ENCODE measurements around the gene SMIM43. TPM values are rescaled to one million over a fixed set of nuclear protein-coding genes. Genes with fewer than 3 reads are reported as not detected.

Gene SMIM43
- total RNA-seq, 2 experiments from 2014 or later = not detected

GRCh38 chr4:121737846-121738554 is 27.0 kb downstream of the SMIM43 start:
- no peaks in the 10 kb centered on the region for H3K9me3 ChIP-seq (ENCODE audit: low read length)
- POLR2A ChIA-PET = interaction anchor here (0.7 to 1.2 kb wide), 2 partner anchors 22 to 33 kb away, joined by 3 read pairs; no protein-coding TSS in a partner anchor
- H2AFZ ChIP-seq (ENCODE audit: low read length) = no peak overlapping the region
- TF ChIP-seq EZH2phosphoT487 (IDR thresholded peaks at IDR 0.05; ENCODE audit: borderline replicate concordance, low read depth, low read length) (no peak), CTCF (conservative IDR thresholded peaks at IDR 0.05; ENCODE audit: low read length) (no peak)
- H3K4me2 ChIP-seq (ENCODE audit: low read length) = no peak overlapping the region
- no peaks in the 10 kb centered on the region for H3K36me3 ChIP-seq (ENCODE audit: insufficient read depth, low read length)
- no peak overlapping the region for H3K27ac ChIP-seq (ENCODE audit: low read depth, low read length, poor library complexity, severe bottlenecking)
- no peaks in the 10 kb centered on the region for H3K9me2 ChIP-seq (ENCODE audit: insufficient read depth, low read length)
- no peak overlapping the region for H3K4me3 ChIP-seq (ENCODE audit: low read depth, low read length, poor library complexity, severe bottlenecking)
- no TSS peak for BruUV-seq (replicated peaks)
- H3K79me2 ChIP-seq (ENCODE audit: insufficient read depth, low read depth, low read length) = no peaks in the 10 kb centered on the region
- intact Hi-C loops (cut with micrococcal nuclease; ENCODE audit: unreplicated experiment) = no loop called here
- no peaks in the 10 kb centered on the region for H3K4me1 ChIP-seq (ENCODE audit: insufficient read depth, low read length, poor library complexity, severe bottlenecking)
- DNase-seq (ENCODE audit: low spot score) = no peak
- H4K20me1 ChIP-seq (ENCODE audit: insufficient read depth, low read length) = no peaks in the 10 kb centered on the region
- CTCF ChIA-PET (ENCODE audit: unreplicated experiment) = no interaction called here

- Histone ChIP-seq H4K20me1 (ENCODE audit: insufficient read depth, low read length) (no peaks in the 10 kb centered on the region), H3K4me1 (ENCODE audit: insufficient read depth, low read length, poor library complexity, severe bottlenecking) (no peaks in the 10 kb centered on the region), H3K4me2 (ENCODE audit: low read length) (no peak overlapping the region), H3K4me3 (ENCODE audit: low read depth, low read length, poor library complexity, severe bottlenecking) (no peak overlapping the region), H2AFZ (ENCODE audit: low read length) (no peak overlapping the region), H3K27ac (ENCODE audit: low read depth, low read length, poor library complexity, severe bottlenecking) (no peak overlapping the region), H3K9me3 (ENCODE audit: low read length) (no peaks in the 10 kb centered on the region), H3K9me2 (ENCODE audit: insufficient read depth, low read length) (no peaks in the 10 kb centered on the region), H3K79me2 (ENCODE audit: insufficient read depth, low read depth, low read length) (no peaks in the 10 kb centered on the region), H3K36me3 (ENCODE audit: insufficient read depth, low read length) (no peaks in the 10 kb centered on the region)
- ChIA-PET POLR2A (interaction anchor here (0.6 kb wide), 1 partner anchor 288 kb away, joined by 3 read pairs; no protein-coding TSS in a partner anchor), CTCF (ENCODE audit: unreplicated experiment) (no interaction called here)
- no TSS peak for BruUV-seq (replicated peaks)
- TF ChIP-seq CTCF (conservative IDR thresholded peaks at IDR 0.05; ENCODE audit: low read length) = peak; percentile 62
- no peak for TF ChIP-seq EZH2phosphoT487 (IDR thresholded peaks at IDR 0.05; ENCODE audit: borderline replicate concordance, low read depth, low read length)
- DNase-seq (ENCODE audit: low spot score) = peak; percentile 22
- intact Hi-C loops (cut with micrococcal nuclease; ENCODE audit: unreplicated experiment) = no loop called here
Measured at GRCh38 chr4:121736735-121737351, 28.1 kb downstream of the SMIM43 start.

- Histone ChIP-seq H3K4me3 (ENCODE audit: low read depth, low read length, poor library complexity, severe bottlenecking) (no peak overlapping the region), H3K9me2 (ENCODE audit: insufficient read depth, low read length) (no peaks in the 10 kb centered on the region), H3K27ac (ENCODE audit: low read depth, low read length, poor library complexity, severe bottlenecking) (no peak overlapping the region), H4K20me1 (ENCODE audit: insufficient read depth, low read length) (no peaks in the 10 kb centered on the region), H3K36me3 (ENCODE audit: insufficient read depth, low read length) (no peaks in the 10 kb centered on the region), H2AFZ (ENCODE audit: low read length) (no peak overlapping the region), H3K9me3 (ENCODE audit: low read length) (no peaks in the 10 kb centered on the region), H3K4me2 (ENCODE audit: low read length) (no peak overlapping the region), H3K79me2 (ENCODE audit: insufficient read depth, low read depth, low read length) (no peaks in the 10 kb centered on the region), H3K4me1 (ENCODE audit: insufficient read depth, low read length, poor library complexity, severe bottlenecking) (no peaks in the 10 kb centered on the region)
- ChIA-PET POLR2A (interaction anchor here (0.6 kb wide), 1 partner anchor 20 kb away, joined by 3 read pairs; no protein-coding TSS in a partner anchor), CTCF (ENCODE audit: unreplicated experiment) (no interaction called here)
- BruUV-seq (replicated peaks) = no TSS peak
- DNase-seq (ENCODE audit: low spot score) = no peak
- intact Hi-C loops (cut with micrococcal nuclease; ENCODE audit: unreplicated experiment) = no loop called here
- TF ChIP-seq EZH2phosphoT487 (IDR thresholded peaks at IDR 0.05; ENCODE audit: borderline replicate concordance, low read depth, low read length) = no peak
- TF ChIP-seq CTCF (conservative IDR thresholded peaks at IDR 0.05; ENCODE audit: low read length) = no peak
Measured at GRCh38 chr4:121734571-121734970, 30.4 kb downstream of the SMIM43 start.

All from OCI-LY7 (cell line).